Neural cell (in vitro differentiated cells): Measurements from ENCODE around the gene PCP4.

Experiments used
- CTCF ChIP-seq: fragments of 450-650 bp; IDR thresholded peaks from 2 replicates; pipeline ENCODE4 v1.5.1; 2014; ENCODE audit warnings: antibody characterized with exemption, mild to moderate bottlenecking, moderate library complexity; ENCODE audit not compliant: poor library complexity, severe bottlenecking
- POLR2AphosphoS5 ChIP-seq: IDR thresholded peaks from 2 replicates; pipeline ENCODE4 v1.6.1; 2012
- TAF1 ChIP-seq: IDR thresholded peaks from 2 replicates; pipeline ENCODE4 v1.6.1; 2012; ENCODE audit warnings: low read depth

- TF ChIP-seq TAF1 (no peak), CTCF (no peak), POLR2AphosphoS5 (no peak)
Observed at GRCh38 chr21:39923476-39923875, 56.2 kb downstream of the PCP4 start.
